Body of pancreas (tissue), 4 donors: ENCODE measurements around the gene MVB12A. TPM values are rescaled to one million over a fixed set of nuclear protein-coding genes. Genes with fewer than 3 reads are reported as not detected.

Experiments used
- ATAC-seq: fragments of 150-250 bp; one replicate; pipeline ENCODE4 v1.9.1; 2016
- DNase-seq, 4 donors: peaks; one replicate each; pipeline ENCODE4 v3.0.0-alpha.2; 2019
- H3K27ac ChIP-seq, 4 donors: fragments of 200-600 bp; sonication (generic); 1 replicate in 3 of 4; 2 replicates in 1 of 4; pipeline versions ENCODE4 v1.5.1 to v1.6.1; 2016 to 2019; ENCODE audit warnings: mild to moderate bottlenecking in 1 of 4, mixed read lengths in 1 of 4, moderate library complexity in 1 of 4
- H3K27me3 ChIP-seq, 2 donors: fragments of 200-600 bp; sonication (generic); one replicate each; pipeline ENCODE4 v1.6.0; 2016; ENCODE audit warnings: mild to moderate bottlenecking in 1 of 2
- H3K36me3 ChIP-seq, 2 donors: fragments of 200-600 bp; sonication (generic); replicated peaks in 1 of 2; 2 replicates each; pipeline ENCODE4 v1.5.1; 2016; ENCODE audit warnings: low read depth in 2 of 2; ENCODE audit not compliant: insufficient read depth in 1 of 2
- H3K4me1 ChIP-seq: fragments of 200-600 bp; sonication (generic); one replicate; pipeline ENCODE4 v1.6.0; 2016
- H3K4me3 ChIP-seq, 2 donors: fragments of 200-600 bp; sonication (generic); 1 replicate in 1 of 2; 2 replicates in 1 of 2; pipeline ENCODE4 v1.5.1; 2016 to 2019
- H3K9me3 ChIP-seq, 3 donors: fragments of 200-600 bp; sonication (generic); 1 replicate in 2 of 3; 2 replicates in 1 of 3; pipeline ENCODE4 v1.5.1; 2016
- CTCF ChIP-seq, 7 experiments: fragments of 450-650 bp in 4 of 7; fragments of 200-600 bp in 3 of 7; sonication (generic) in 3 of 7; IDR thresholded peaks; one replicate each; pipeline ENCODE4 v1.5.1; 2016 to 2019; ENCODE audit warnings: antibody characterized with exemption in 7 of 7
- POLR2A ChIP-seq, 3 donors: fragments of 450-650 bp; IDR thresholded peaks; one replicate each; pipeline ENCODE4 v1.6.1; 2016; ENCODE audit warnings: antibody characterized with exemption in 3 of 3, mild to moderate bottlenecking in 2 of 3
- WGBS, 2 donors: methylation state at CpG; one replicate each; pipeline ENCODE4 v1.1.5; 2017; 5-methylcytosine and 5-hydroxymethylcytosine counted together
- intact Hi-C: fragments of 100-400 bp; cut with DNase I; formaldehyde crosslinking; loops from one replicate; pipeline ENCODE4 v1.15.1; 2023
- total RNA-seq, 2 donors: library from RNA; depleted of rRNA; stranded (reverse); fragments of >200 nt; gene quantifications; one replicate each; pipeline ENCODE4 v1.1.0, GENCODE V29; 2016

Gene MVB12A
- total RNA-seq, 2 donors from 2014 or later, result 33.3 to 34.8 TPM

- WGBS, 2 donors, result 42 to 45% methylated on average over 9 to 12 of the region's 12 CpGs
- peak overlapping the region in 2 of 4 donors; percentile 87 to 94 for H3K27ac ChIP-seq
- TF ChIP-seq CTCF (IDR thresholded peaks at IDR 0.05), result no peak
- TF ChIP-seq POLR2A (IDR thresholded peaks at IDR 0.05), result no peak
- intact Hi-C loops, result no loop called here
- DNase-seq (no peak), ATAC-seq (no peak)
- no peaks in the 10 kb centered on the region for H3K36me3 ChIP-seq
- H3K4me3 ChIP-seq, result no peak overlapping the region
- H3K9me3 ChIP-seq, result no peaks in the 10 kb centered on the region
- no peaks in the 10 kb centered on the region for H3K27me3 ChIP-seq
- H3K4me1 ChIP-seq, result peaks cover 43% of the 10 kb centered on the region
These were observed 51.7 kb downstream of the MVB12A start for GRCh38 chr19:17471410-17472125.

GRCh38 chr19:17473041-17473440 lies 53.2 kb downstream of the MVB12A start:
- peak in 1 of 4 donors; percentile 38 for DNase-seq
- Histone ChIP-seq H3K36me3 (no peaks in the 10 kb centered on the region), H3K27me3 (no peaks in the 10 kb centered on the region), H3K4me1 (peaks cover 44% of the 10 kb centered on the region), H3K9me3 (no peaks in the 10 kb centered on the region), H3K4me3 (no peak overlapping the region), H3K27ac (peak overlapping the region in 1 of 4 donors; percentile 27)
- 76 to 86% methylated on average over 9 of the region's 9 CpGs for WGBS, 2 donors
- no peak for ATAC-seq
- no peak for TF ChIP-seq CTCF (IDR thresholded peaks at IDR 0.05)
- no peak for TF ChIP-seq POLR2A (IDR thresholded peaks at IDR 0.05)
- intact Hi-C loops, result no loop called here

Other genes starting within 250 kb of the MVB12A start
- 10 to 100 TPM; 13.2 to 20.1 TPM for gene USE1, start 204.7 kb upstream of the MVB12A start, total RNA-seq
- 10 to 100 TPM; 27.4 to 27.8 TPM for gene OCEL1, start 193.8 kb upstream of the MVB12A start, total RNA-seq
- 10 to 100 TPM; 67.6 to 83.3 TPM for gene NR2F6, start 174.1 kb upstream of the MVB12A start, total RNA-seq
- 10 to 100 TPM in 1 of 2 donors, 1 to 10 TPM in 1; 9.2 to 10.4 TPM for gene USHBP1, start 155.3 kb upstream of the MVB12A start, total RNA-seq
- gene BABAM1, start 152.6 kb upstream of the MVB12A start, total RNA-seq, result 10 to 100 TPM; 45.2 to 84.6 TPM
- under 1 TPM in 1 of 2 donors, not detected in 1; 0.33 TPM for gene ANKLE1, start 138.1 kb upstream of the MVB12A start, total RNA-seq
- 10 to 100 TPM; 10.2 to 12.2 TPM for gene ABHD8, start 116.6 kb upstream of the MVB12A start, total RNA-seq
- gene MRPL34, start 114.2 kb upstream of the MVB12A start, total RNA-seq, result 100 to 1,000 TPM in 1 of 2 donors, 10 to 100 TPM in 1; 47.7 to 152 TPM
- 1 to 10 TPM; 3.3 to 6.2 TPM for gene DDA1, start 110.5 kb upstream of the MVB12A start, total RNA-seq
- gene ANO8, start 85.2 kb upstream of the MVB12A start, total RNA-seq, result 10 to 100 TPM in 1 of 2 donors, 1 to 10 TPM in 1; 7.0 to 16.5 TPM
- gene GTPBP3, start 82.5 kb upstream of the MVB12A start, total RNA-seq, result 100 to 1,000 TPM in 1 of 2 donors, 10 to 100 TPM in 1; 13.7 to 127 TPM
- gene PLVAP, start 42.7 kb upstream of the MVB12A start, total RNA-seq, result 10 to 100 TPM; 37.9 to 49.8 TPM
- not detected for gene CCDC194, start 25.9 kb upstream of the MVB12A start, total RNA-seq
- gene BST2, start 14.4 kb upstream of the MVB12A start, total RNA-seq, result 10 to 100 TPM; 34.3 to 43.6 TPM
- gene TMEM221, start 28.6 kb downstream of the MVB12A start, total RNA-seq, result under 1 TPM in 1 of 2 donors, not detected in 1; 0.52 TPM
- not detected for gene NXNL1, start 40.9 kb downstream of the MVB12A start, total RNA-seq
- 10 to 100 TPM; 21.1 to 25.7 TPM for gene SLC27A1, start 50.5 kb downstream of the MVB12A start, total RNA-seq
- gene PGLS, start 91.6 kb downstream of the MVB12A start, total RNA-seq, result 10 to 100 TPM; 64.9 to 82.7 TPM
- gene COLGALT1, start 135.6 kb downstream of the MVB12A start, total RNA-seq, result 10 to 100 TPM; 38.9 to 41.5 TPM